GM19328 (cell line): Measurements from ENCODE around the gene INPP5D.
"Not testable (repeated sequence)": the region's sequence is repeated elsewhere in the genome, so short reads cannot be mapped to it uniquely, and the experiment has no call there.

Source experiments
- ATAC-seq: cut with Tn5 transposase; IDR thresholded peaks from one replicate; pipeline ENCODE4 v1.9.1; 2021; ENCODE audit warnings: mild to moderate bottlenecking, moderate library complexity; ENCODE audit not compliant: unreplicated experiment

INPP5D gene

GRCh38 chr2:233140077-233140585 is 80.0 kb downstream of the INPP5D start:
- ATAC-seq: no peak

- no peak for ATAC-seq
Measured at GRCh38 chr2:233140978-233141377, 80.8 kb downstream of the INPP5D start.

GRCh38 chr2:233141901-233142300 is 81.8 kb downstream of the INPP5D start:
- ATAC-seq: no peak

DNA sequence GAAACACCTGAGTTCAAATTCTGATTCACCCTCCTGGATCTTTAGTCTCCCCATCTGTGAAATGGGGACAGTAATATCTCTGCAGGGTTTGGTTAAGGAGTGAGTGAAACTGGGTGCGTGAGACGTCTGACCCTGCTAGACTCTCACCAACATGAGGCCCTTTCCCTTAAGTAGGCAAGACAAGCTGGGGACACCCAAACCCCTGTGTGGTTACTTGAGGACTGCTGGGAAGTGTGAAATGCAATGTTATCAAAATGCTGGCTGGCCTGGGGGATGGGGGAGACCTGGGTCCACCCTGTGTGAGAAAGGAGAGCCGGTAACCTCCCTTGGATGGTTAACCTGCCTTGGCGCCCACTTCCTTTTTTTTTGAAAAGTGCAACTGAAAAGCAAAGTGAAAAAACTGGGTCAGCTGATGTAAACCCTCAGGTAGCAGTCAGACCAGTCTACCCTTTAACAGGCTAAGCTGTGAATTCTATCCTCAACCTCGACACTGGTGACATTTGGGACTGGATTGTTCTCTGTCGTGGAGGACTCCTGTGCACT is 82.3 kb downstream of the INPP5D start:
- peak; percentile 56 for ATAC-seq

- no peak for ATAC-seq
Measured at GRCh38 chr2:233143700-233144331, 83.7 kb downstream of the INPP5D start.

DNA sequence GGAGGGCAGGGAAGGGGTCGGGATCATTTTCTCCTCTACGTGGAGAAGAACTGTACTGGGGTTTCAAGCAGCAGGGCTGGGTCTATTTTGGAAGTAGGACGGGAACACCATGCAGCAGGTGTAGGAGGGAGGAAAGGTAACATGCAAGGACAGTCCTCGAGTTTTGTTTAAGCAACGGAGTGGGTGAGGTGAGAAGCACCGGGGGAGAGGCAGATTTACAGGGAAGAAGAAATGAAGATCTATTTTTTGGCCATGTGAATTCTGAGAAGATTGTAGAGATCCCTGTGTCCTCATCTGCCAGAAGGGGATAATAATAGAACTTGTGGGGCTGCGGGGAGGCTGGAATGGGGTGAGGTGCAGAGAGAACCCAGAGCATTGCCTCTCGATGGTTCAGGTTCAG is 85.6 kb downstream of the INPP5D start:
- ATAC-seq: no peak

DNA sequence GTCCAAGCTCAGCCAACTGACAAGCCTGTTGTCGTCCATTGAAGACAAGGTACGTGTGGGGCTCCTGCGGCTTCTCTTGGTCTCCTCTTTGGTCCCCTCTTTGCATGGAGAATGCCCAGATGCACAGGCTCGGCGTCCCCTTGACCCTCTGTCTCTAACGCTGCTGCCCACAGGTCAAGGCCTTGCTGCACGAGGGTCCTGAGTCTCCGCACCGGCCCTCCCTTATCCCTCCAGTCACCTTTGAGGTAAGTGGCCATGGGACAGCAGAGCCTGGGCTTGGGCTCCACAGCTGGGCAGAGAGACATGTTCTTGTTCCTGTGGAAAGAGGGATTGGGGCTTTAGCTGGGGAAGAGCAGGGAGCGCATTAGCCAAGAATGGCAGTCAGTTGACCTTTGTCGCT is 86.1 kb downstream of the INPP5D start:
- ATAC-seq: no peak

GRCh38 chr2:233147136-233147828 is 87.1 kb downstream of the INPP5D start:
- no peak for ATAC-seq

GRCh38 chr2:233147829-233148167 is 87.7 kb downstream of the INPP5D start:
- ATAC-seq: no peak

DNA sequence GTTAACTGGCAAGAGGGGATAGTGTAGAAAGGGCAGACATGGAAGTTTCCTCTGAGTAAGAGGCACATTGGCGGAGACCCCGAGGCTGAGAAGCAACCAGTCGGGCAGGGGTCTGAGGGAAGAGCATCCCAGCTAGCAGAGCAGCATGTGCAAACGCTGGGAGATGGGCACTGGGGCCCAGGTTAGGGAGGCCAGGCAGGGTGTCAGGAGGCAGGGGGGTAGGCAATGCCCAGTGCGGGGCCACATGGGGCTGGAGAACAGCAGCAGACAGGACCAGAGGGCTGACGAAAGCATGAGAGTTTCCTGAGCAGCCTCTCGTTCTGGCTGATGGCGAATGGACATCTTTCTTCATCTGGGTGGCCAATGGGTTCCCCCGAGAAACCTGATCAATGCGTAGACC is 88.2 kb downstream of the INPP5D start:
- no peak for ATAC-seq

DNA sequence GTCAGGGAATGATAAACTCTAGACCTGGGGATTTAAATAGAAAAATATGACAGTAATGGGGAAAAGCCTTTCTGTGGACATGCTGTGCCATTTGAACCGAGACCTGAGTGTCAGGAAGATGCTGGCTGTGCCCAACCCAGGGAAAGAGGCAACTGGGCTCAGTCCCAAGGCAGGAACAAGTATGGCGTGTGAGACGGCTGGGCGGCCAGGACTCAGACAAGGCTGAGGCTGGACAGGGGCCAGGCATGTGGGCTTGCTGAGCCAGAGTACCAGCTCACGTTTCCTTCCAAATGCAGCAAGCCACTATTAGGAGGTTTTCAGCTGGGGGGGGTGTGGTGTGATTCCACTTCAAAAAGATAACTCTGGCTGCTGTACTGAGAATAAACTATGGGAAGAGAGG is 92.4 kb downstream of the INPP5D start:
- no peak for ATAC-seq

GRCh38 chr2:233153146-233153798 is 93.1 kb downstream of the INPP5D start:
- ATAC-seq: no peak

GRCh38 chr2:233156001-233156400 is 95.9 kb downstream of the INPP5D start:
- ATAC-seq: no peak

GRCh38 chr2:233156461-233156860 is 96.3 kb downstream of the INPP5D start:
- ATAC-seq: not testable (repeated sequence)

- no peak for ATAC-seq
Measured at GRCh38 chr2:233161730-233162129, 101.6 kb downstream of the INPP5D start.

DNA sequence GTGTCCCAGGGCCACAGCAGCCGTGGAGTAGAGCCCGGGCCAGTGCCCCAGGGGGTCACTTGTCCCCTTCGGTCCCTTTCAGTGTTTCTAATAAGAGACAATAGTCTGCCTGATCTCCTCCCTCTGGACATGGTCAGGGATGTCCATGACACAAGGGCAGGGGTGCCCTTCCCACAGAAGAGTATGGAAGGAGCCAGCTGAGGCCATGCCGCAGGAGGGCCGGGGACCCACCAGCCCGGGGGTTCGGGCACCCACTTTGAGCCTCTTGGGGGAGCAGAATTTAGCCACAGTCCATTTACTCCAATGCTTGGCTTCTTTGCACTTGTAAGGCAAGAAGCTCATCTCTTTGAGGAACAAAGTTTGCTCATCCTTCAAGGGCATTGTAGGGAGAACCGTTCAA is 102.6 kb downstream of the INPP5D start:
- ATAC-seq: no peak

GRCh38 chr2:233163486-233164103 is 103.5 kb downstream of the INPP5D start:
- ATAC-seq: no peak

GRCh38 chr2:233164128-233164635 is 104.0 kb downstream of the INPP5D start:
- ATAC-seq: no peak

- ATAC-seq: no peak
Measured at GRCh38 chr2:233164967-233165366, 104.8 kb downstream of the INPP5D start.

DNA sequence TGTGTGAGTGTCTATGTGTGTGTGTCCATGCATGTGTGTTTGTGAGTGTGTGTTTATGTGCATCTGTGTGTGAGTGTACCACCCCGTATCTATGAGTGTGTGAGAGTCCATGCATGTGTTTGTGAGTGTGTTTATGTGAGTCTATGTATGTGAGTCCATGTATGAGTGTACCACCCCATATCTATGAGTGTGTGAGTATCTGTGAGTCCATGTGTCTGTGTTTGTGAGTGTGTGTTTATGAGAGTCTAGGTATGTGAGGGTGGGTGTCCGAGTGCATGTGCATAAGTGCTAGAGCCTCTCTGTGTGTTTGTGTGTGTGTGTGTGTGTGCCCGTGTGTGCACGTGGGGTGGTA is 105.4 kb downstream of the INPP5D start:
- no peak for ATAC-seq

DNA sequence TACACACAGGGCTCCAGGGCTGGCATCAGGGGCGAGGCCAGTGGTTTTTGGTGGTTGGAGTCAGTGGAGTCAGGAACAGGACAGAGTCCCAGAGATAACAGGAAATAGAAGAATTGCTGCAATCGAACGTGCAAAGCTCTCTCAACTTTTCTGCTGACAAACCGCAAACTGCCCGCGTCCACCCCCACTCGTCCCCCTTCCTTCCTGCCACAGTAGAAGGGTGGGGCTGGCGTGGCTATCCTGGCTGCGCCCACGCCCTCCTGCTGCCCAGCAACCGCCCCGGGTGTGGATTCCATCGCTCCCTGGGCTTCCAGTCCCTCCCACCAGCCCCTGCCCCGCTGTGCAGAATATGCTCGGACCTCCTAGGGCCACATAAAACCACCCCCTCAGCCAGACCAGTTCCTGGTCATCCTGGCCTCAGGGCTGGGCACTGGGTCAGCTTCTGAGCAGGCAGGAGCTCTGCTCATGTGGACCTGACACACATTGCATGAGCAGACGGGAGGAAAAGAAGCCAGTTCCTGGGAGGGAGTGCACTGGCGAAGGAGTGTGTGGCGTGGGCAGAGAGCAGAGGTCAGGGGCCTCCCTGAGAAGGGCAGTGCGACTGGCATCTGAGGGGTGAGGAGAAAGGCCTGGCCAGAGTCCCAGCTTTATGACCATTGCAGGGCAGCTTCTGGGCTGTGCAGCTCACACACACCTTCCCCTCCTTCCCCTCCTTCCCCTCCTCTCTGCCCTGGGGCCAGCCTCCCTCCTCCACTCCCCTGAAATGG is 105.9 kb downstream of the INPP5D start:
- no peak for ATAC-seq
